ENCODE measurements around the gene REG1B.

DNA sequence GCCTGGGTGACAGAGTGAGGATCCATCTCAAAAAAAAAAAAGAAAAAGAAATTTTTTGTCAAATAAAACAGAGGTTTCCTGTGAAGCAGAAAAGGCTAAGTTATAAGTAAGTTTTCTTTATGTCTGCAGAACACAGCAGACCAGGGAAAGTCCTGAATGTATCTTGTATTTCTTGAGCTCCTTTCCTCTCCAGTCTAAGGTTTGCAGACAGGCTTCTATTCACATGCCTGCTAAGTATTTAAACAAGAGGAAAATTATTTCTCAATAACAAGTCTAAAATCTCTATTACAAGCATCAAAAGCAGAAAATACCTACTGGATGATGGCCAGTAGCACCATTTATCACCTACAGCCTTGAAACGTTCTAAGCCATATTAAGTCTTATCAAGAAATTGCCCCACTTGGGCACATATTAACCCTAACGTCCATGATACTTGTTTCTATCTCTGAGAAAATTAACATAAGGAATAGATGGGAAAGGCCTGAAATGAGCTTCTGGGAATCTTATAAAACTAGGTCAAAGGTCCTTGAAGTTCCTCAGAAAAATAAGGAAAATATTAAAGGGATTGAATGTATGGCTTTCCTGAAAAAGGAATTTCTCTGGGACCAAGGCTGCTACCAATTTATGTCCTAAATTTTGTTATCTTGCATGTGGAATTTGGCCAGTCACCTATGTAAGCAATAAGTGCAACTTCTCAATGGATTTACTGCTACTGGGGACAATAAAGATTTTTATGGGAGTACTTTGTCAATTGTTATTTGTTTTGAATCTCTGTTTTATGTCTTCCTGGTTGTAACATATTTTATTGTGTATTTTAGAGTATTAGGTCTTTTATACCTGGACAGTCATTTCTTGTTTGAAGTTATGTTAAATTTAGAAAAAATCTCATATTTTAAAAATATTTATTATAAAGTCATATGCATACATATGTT, 29.5 kb upstream of the REG1B start:
- TF ChIP-seq, protein P1, sequence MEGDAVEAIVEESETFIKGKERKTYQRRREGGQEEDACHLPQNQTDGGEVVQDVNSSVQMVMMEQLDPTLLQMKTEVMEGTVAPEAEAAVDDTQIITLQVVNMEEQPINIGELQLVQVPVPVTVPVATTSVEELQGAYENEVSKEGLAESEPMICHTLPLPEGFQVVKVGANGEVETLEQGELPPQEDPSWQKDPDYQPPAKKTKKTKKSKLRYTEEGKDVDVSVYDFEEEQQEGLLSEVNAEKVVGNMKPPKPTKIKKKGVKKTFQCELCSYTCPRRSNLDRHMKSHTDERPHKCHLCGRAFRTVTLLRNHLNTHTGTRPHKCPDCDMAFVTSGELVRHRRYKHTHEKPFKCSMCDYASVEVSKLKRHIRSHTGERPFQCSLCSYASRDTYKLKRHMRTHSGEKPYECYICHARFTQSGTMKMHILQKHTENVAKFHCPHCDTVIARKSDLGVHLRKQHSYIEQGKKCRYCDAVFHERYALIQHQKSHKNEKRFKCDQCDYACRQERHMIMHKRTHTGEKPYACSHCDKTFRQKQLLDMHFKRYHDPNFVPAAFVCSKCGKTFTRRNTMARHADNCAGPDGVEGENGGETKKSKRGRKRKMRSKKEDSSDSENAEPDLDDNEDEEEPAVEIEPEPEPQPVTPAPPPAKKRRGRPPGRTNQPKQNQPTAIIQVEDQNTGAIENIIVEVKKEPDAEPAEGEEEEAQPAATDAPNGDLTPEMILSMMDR (conservative IDR thresholded peaks at IDR 0.05) = no peak
- no peak for TF ChIP-seq ZFX (IDR thresholded peaks at IDR 0.05)
